DOHH2 (cell line): ENCODE results near the gene STX7.

ENCODE experiments used
- H3F3A ChIP-seq: fragments of 200-600 bp; sonication (generic), shearing (Covaris generic); 2 replicates; pipeline ENCODE4 v1.6.0; 2016; ENCODE audit warnings: antibody characterized with exemption, mild to moderate bottlenecking; ENCODE audit not compliant: control insufficient read depth, insufficient read depth
- H3K27ac ChIP-seq: fragments of 200-600 bp; sonication (generic); 2 replicates; pipeline ENCODE4 v1.5.1; 2014; ENCODE audit warnings: low read depth, mild to moderate bottlenecking, low read length, moderate library complexity
- H3K27me3 ChIP-seq: fragments of 200-600 bp; sonication (generic); 2 replicates; pipeline ENCODE4 v1.6.1; 2014; ENCODE audit warnings: mild to moderate bottlenecking, low read length, mixed read lengths; ENCODE audit not compliant: control insufficient read depth
- H3K36me3 ChIP-seq: fragments of 200-600 bp; sonication (generic); 2 replicates; pipeline ENCODE4 v1.6.1; 2014; ENCODE audit warnings: mild to moderate bottlenecking, low read length, moderate library complexity, mixed read lengths; ENCODE audit not compliant: control insufficient read depth
- H3K4me1 ChIP-seq: fragments of 200-600 bp; sonication (generic); 2 replicates; pipeline ENCODE4 v1.6.1; 2014; ENCODE audit warnings: mild to moderate bottlenecking, low read length, mixed read lengths; ENCODE audit not compliant: control insufficient read depth
- H3K4me2 ChIP-seq: fragments of 200-600 bp; sonication (generic); 2 replicates; pipeline ENCODE4 v1.6.0; 2014; ENCODE audit warnings: mild to moderate bottlenecking, low read length, moderate library complexity
- H3K4me3 ChIP-seq: fragments of 200-600 bp; sonication (generic); 2 replicates; pipeline ENCODE4 v1.5.1; 2014; ENCODE audit warnings: mild to moderate bottlenecking, low read length, mixed read lengths
- H3K79me2 ChIP-seq: fragments of 200-600 bp; sonication (generic); 2 replicates; pipeline ENCODE4 v1.6.1; 2014; ENCODE audit warnings: mild to moderate bottlenecking, low read length, mixed read lengths; ENCODE audit not compliant: control insufficient read depth
- H3K9me2 ChIP-seq: fragments of 200-600 bp; sonication (generic); replicated peaks from 2 replicates; pipeline ENCODE4 v1.6.1; 2014; ENCODE audit warnings: mild to moderate bottlenecking, low read length, mixed read lengths; ENCODE audit not compliant: control insufficient read depth
- H3K9me3 ChIP-seq: fragments of 200-600 bp; sonication (generic); 2 replicates; pipeline ENCODE4 v1.6.1; 2014; ENCODE audit warnings: antibody characterized with exemption, low read length, mixed read lengths; ENCODE audit not compliant: control insufficient read depth, insufficient read depth
- H4K20me1 ChIP-seq: fragments of 200-600 bp; sonication (generic); 2 replicates; pipeline ENCODE4 v1.6.0; 2014; ENCODE audit warnings: low read depth, mild to moderate bottlenecking, antibody characterized with exemption, low read length, moderate library complexity; ENCODE audit not compliant: control insufficient read depth, insufficient read depth
- CTCF ChIP-seq: fragments of 200-600 bp; sonication (generic); IDR thresholded peaks from one replicate; pipeline ENCODE4 v1.5.1; 2014; ENCODE audit warnings: antibody characterized with exemption, mild to moderate bottlenecking, low read depth, low read length; ENCODE audit not compliant: poor library complexity, severe bottlenecking
- EZH2phosphoT487 ChIP-seq: fragments of 200-600 bp; sonication (generic); IDR thresholded peaks from 2 replicates; pipeline ENCODE4 v1.6.1; 2017; ENCODE audit warnings: borderline replicate concordance, mild to moderate bottlenecking, antibody characterized with exemption, low read length, moderate library complexity, mixed read lengths

STX7 gene

GRCh38 chr6:132526461-132526860, 13.5 kb upstream of the STX7 start:
- Histone ChIP-seq H3K4me3 (no peak overlapping the region), H3K9me3 (0 out of 2 replicates have a peak, but pooled peaks cover 2% of the 10 kb centered on the region), H3K4me1 (peaks cover 33% of the 10 kb centered on the region), H3K27me3 (no peaks in the 10 kb centered on the region), H3K27ac (no peak overlapping the region), H3K36me3 (no peaks in the 10 kb centered on the region), H4K20me1 (no peaks in the 10 kb centered on the region), H3F3A (no peaks in the 10 kb centered on the region), H3K4me2 (no peak overlapping the region), H3K9me2 (no peaks in the 10 kb centered on the region), H3K79me2 (no peaks in the 10 kb centered on the region)
- TF ChIP-seq EZH2phosphoT487 = no peak
- TF ChIP-seq CTCF = no peak

GRCh38 chr6:132525866-132526265, 12.9 kb upstream of the STX7 start:
- H3K36me3 ChIP-seq = no peaks in the 10 kb centered on the region
- H3K79me2 ChIP-seq = no peaks in the 10 kb centered on the region
- no peaks in the 10 kb centered on the region for H3F3A ChIP-seq
- H3K27ac ChIP-seq = no peak overlapping the region
- no peak overlapping the region for H3K4me3 ChIP-seq
- 0 out of 2 replicates have a peak, but pooled peaks cover under 1% of the 10 kb centered on the region for H3K9me3 ChIP-seq
- no peaks in the 10 kb centered on the region for H3K27me3 ChIP-seq
- H3K4me2 ChIP-seq = no peak overlapping the region
- H3K9me2 ChIP-seq = no peaks in the 10 kb centered on the region
- no peaks in the 10 kb centered on the region for H4K20me1 ChIP-seq
- TF ChIP-seq EZH2phosphoT487 (no peak), CTCF (no peak)
- peaks cover 33% of the 10 kb centered on the region for H3K4me1 ChIP-seq

- no peaks in the 10 kb centered on the region for H4K20me1 ChIP-seq
- H3K27ac ChIP-seq = no peak overlapping the region
- TF ChIP-seq CTCF (no peak), EZH2phosphoT487 (no peak)
Measured at GRCh38 chr6:132524646-132525045, 11.7 kb upstream of the STX7 start.

GRCh38 chr6:132520953-132521352, 8.0 kb upstream of the STX7 start:
- no peak overlapping the region for H3K4me3 ChIP-seq
- H3K4me2 ChIP-seq = no peak overlapping the region
- no peaks in the 10 kb centered on the region for H3K79me2 ChIP-seq
- no peaks in the 10 kb centered on the region for H3K9me3 ChIP-seq
- H3K9me2 ChIP-seq = no peaks in the 10 kb centered on the region
- TF ChIP-seq EZH2phosphoT487 = no peak
- TF ChIP-seq CTCF = no peak
- no peak overlapping the region for H3K27ac ChIP-seq
- peaks cover 5% of the 10 kb centered on the region; the same call in 1 of the 2 replicates for H3K4me1 ChIP-seq
- no peaks in the 10 kb centered on the region for H4K20me1 ChIP-seq
- no peaks in the 10 kb centered on the region for H3K36me3 ChIP-seq
- no peaks in the 10 kb centered on the region for H3K27me3 ChIP-seq
- H3F3A ChIP-seq = no peaks in the 10 kb centered on the region

More at GRCh38 chr6:132524646-132525045, 11.7 kb upstream of the STX7 start:
- no peak overlapping the region for H3K4me3 ChIP-seq
- no peaks in the 10 kb centered on the region for H3F3A ChIP-seq
- no peaks in the 10 kb centered on the region for H3K36me3 ChIP-seq
- no peaks in the 10 kb centered on the region for H3K9me3 ChIP-seq
- H3K27me3 ChIP-seq = no peaks in the 10 kb centered on the region
- no peaks in the 10 kb centered on the region for H3K9me2 ChIP-seq
- no peak overlapping the region for H3K4me2 ChIP-seq
- H3K79me2 ChIP-seq = no peaks in the 10 kb centered on the region
- H3K4me1 ChIP-seq = peaks cover 26% of the 10 kb centered on the region
